ENCODE measurements around the gene HTR2C. TPM values are rescaled to one million over a fixed set of nuclear protein-coding genes. Genes with fewer than 3 reads are reported as not detected.
A peak's percentile ranks its signal among the peaks of the same experiment; 100 is the strongest.

Gene HTR2C
- total RNA-seq, 1 donor from 2014 or later: 0.31 TPM

Small RNAs within 50 kb of the gene (small RNA-seq; reads per million reads assigned to genes)
- not detected for gene AL355812.1
- gene MIR1264: not detected
- gene MIR1298: 1.2 reads per million, percentile 77 among the genes with 10 or more reads in this experiment
- gene MIR1911: 0.09 reads per million
- gene MIR1912: 0.12 reads per million
- 0.26 reads per million for gene MIR448
- gene MIR764: not detected
- not detected for gene SNORA35
